Neural crest cell (in vitro differentiated cells): ENCODE results near the gene GOLGA1. TPM values are rescaled to one million over a fixed set of nuclear protein-coding genes. Genes with fewer than 3 reads are reported as not detected.

ENCODE experiments used
- DNase-seq: peaks from one replicate; pipeline ENCODE4 v3.0.0; 2021; ENCODE audit warnings: low read depth, mixed read lengths, low spot score
- H3K27ac Mint-ChIP-seq: one replicate; pipeline ENCODE4 v1.8.0; 2021; ENCODE audit warnings: mild to moderate bottlenecking, mixed read lengths; ENCODE audit not compliant: unreplicated experiment
- H3K27me3 Mint-ChIP-seq: 2 replicates; pipeline ENCODE4 v1.8.0; 2021; ENCODE audit warnings: low read depth, mild to moderate bottlenecking, mixed read lengths
- H3K36me3 Mint-ChIP-seq: 2 replicates; pipeline ENCODE4 v1.8.0; 2021; ENCODE audit warnings: low read depth, mild to moderate bottlenecking, mixed read lengths
- H3K4me1 Mint-ChIP-seq: 2 replicates; pipeline ENCODE4 v1.8.0; 2021; ENCODE audit warnings: mixed read lengths
- H3K4me3 Mint-ChIP-seq: one replicate; pipeline ENCODE4 v1.8.0; 2021; ENCODE audit warnings: mild to moderate bottlenecking, mixed read lengths
- H3K9me3 Mint-ChIP-seq: 2 replicates; pipeline ENCODE4 v1.8.0; 2021; ENCODE audit warnings: mixed read lengths
- CTCF ChIP-seq: fragments of 200-600 bp; sonication (generic); conservative IDR thresholded peaks from 2 replicates; pipeline ENCODE4 v1.5.0; 2021; ENCODE audit warnings: antibody characterized with exemption, mild to moderate bottlenecking
- total RNA-seq: library from RNA; stranded (reverse); gene quantifications from 2 replicates; pipeline ENCODE4 v1.2.1, GENCODE V29; 2021

The GOLGA1 gene
- total RNA-seq, 1 donor from 2014 or later: 15.9 TPM

DNA sequence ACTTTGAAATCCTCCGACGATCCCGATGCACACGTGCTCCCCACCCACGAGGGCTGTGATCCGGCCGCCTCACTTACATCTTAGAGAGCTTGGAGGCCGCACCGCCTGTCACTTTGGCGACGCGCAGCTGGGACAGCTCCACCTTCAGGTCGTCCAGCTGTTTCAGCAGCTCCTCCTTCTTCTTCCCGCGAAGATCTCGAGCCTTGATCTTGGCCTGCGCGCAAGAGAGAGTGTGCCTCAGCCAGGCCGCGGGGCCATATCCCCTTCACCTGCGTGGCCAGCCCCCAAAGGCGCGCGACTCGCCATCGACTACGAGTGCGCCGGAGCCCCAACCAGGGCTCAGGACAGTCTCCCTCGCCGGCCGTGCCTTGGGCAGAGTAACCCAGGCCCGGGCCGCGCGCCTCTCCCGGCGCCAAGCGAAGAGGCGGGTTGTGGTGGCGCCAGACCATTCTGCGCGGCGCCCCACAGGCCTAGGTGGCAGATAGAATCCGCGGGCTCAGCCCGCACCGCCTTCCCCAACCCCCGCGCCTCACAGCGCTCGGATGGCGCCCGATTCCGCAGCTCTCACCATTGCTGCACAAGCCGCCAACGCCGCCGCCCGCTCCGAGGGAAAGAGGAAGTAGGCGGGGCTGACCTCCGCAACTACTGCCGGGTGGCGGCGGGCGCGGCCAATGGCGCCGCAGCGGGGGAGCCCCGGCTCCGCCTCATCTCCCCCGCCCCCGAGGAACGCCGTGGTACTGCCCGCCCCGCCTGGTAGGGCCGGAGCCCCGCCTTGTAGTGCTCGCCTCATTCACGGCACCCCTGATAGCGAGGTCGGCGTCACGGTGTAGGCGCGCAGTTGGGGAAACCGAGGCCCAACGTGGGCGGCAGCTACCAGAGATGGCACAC is 79.3 kb downstream of the GOLGA1 start, which contains the start of the genes ARPC5L and RPL35:
TSS of gene ARPC5L (plus strand) at position 789 of the 888 bp plus-strand sequence. CDS start 7,161 bp downstream, outside the sequence.
TSS of gene RPL35 (minus strand) at position 616 of the 888 bp plus-strand sequence. CDS start at position 571, 45 bp downstream.
- Mint-ChIP-seq H3K27me3 (no peaks in the 10 kb centered on the region), H3K4me3 (peak within 1 kb of the TSS; percentile 95)

GRCh38 chr9:124860582-124861341 is 80.1 kb downstream of the GOLGA1 start:
- no peak for DNase-seq

More for the DNA sequence above, 79.3 kb downstream of the GOLGA1 start, which contains the start of the genes ARPC5L and RPL35:
- Mint-ChIP-seq H3K36me3 (peaks cover 21% of the 10 kb centered on the region), H3K9me3 (no peaks in the 10 kb centered on the region), H3K4me1 (peaks cover 37% of the 10 kb centered on the region), H3K27ac (peak within 1 kb of the TSS; percentile 99)
- no peak for TF ChIP-seq CTCF
- peak; percentile 93 for DNase-seq

DNA sequence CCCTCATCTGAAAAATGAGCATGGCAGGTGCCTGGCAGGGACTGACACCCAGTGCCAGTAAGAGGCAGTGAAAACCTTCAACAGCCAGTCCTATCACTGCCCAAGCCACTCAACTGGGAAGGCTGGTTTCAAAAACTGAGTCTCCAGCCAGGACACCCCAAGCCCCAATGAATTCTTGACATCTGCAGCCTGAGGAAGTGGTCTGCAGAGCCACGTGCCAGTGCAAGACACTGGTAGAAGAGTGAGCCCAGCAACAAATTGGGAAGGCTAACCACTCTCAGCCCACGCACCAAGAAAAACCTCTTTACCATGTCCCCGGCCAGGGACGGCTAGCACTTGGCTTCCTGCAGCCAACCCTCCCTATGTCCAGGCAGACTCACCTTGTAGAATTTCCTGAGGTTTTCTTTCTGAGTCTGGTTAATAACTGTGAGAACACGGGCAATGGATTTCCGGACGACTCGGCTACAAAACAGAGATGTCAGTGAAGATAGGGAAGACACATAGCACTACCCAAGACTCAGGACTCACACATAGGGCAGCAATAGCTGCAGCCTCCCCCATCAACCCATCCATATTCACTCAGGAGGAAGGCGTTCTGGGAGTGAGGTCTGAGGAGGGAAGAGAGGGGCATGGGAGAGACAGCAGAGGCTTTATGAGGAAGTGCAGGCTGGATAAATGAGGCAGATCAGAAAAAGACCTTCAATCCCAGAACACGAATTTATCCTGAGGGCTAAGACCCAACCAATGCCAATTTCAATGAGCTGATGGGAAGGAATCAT is 80.9 kb downstream of the GOLGA1 start:
- Mint-ChIP-seq H3K4me1 (peaks cover 40% of the 10 kb centered on the region), H3K9me3 (no peaks in the 10 kb centered on the region), H3K36me3 (peaks cover 21% of the 10 kb centered on the region), H3K27me3 (peaks cover 3% of the 10 kb centered on the region), H3K4me3 (peak overlapping the region; percentile 95), H3K27ac (peak overlapping the region; percentile 83)
- no peak for DNase-seq
- no peak for TF ChIP-seq CTCF

More at GRCh38 chr9:124860582-124861341, 80.1 kb downstream of the GOLGA1 start:
- no peaks in the 10 kb centered on the region for H3K27me3 Mint-ChIP-seq
- H3K36me3 Mint-ChIP-seq: peaks cover 21% of the 10 kb centered on the region
- H3K4me1 Mint-ChIP-seq: peaks cover 37% of the 10 kb centered on the region
- peak overlapping the region; percentile 94 for H3K27ac Mint-ChIP-seq
- peak overlapping the region; percentile 95 for H3K4me3 Mint-ChIP-seq
- TF ChIP-seq CTCF: no peak
- H3K9me3 Mint-ChIP-seq: no peaks in the 10 kb centered on the region

DNA sequence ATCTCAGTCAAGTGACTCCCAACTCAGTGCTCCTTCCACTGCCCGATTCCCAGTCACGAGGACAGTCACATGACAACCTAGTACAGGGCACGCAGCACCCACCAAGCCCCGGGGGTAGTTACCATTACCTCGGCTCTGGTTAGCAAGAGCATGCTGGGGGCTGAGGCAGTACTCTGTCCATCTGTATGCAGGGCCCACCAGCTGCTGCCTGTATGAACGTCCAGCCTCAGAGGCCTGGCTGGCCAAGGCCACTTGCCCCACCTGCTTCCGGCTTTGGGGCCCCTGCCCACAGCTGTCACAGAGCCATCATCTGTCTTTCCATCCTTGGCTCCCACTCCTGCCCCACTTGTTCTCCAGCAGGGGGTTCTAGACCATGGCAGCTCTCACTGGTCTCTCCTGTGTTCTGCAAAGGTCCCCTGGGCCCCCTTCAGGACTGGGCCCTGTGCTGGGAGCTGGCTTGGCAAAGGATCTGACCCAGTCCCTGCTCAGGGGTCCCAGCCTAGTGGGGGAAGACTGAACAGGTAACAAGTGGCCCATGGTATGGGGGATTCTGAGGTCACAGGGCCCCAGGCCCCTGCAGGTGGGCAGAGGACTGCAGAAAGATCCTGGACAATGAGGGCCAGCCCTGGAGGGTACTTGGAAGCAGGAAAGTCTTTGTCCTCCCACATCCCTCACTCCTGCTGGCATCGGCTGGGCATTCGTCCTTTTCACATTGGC is 82.4 kb downstream of the GOLGA1 start:
- H3K9me3 Mint-ChIP-seq: no peaks in the 10 kb centered on the region
- no peak overlapping the region for H3K27ac Mint-ChIP-seq
- peaks cover 21% of the 10 kb centered on the region for H3K36me3 Mint-ChIP-seq
- peaks cover 39% of the 10 kb centered on the region for H3K4me1 Mint-ChIP-seq
- TF ChIP-seq CTCF: no peak
- peaks cover 5% of the 10 kb centered on the region for H3K27me3 Mint-ChIP-seq
- peak overlapping the region; percentile 95 for H3K4me3 Mint-ChIP-seq
- no peak for DNase-seq
